Measurements from ENCODE around the gene DGCR8. TPM values are rescaled to one million over a fixed set of nuclear protein-coding genes. Genes with fewer than 3 reads are reported as not detected.
A peak's percentile ranks its signal among the peaks of the same experiment; 100 is the strongest.

DGCR8 gene
- total RNA-seq, 2 donors from 2014 or later: 37.0 to 66.7 TPM

GRCh38 chr22:20131597-20131858 is 51.5 kb downstream of the DGCR8 start, which contains the start of gene ZDHHC8:
Gene ZDHHC8, plus strand, starts transcription at chr22:20131804. Its CDS starts 144 bp downstream, at chr22:20131948.
- peak in 1 of 2 donors; percentile 22 for DNase-seq (ENCODE audit: low spot score in 2 of 2)
- Mint-ChIP-seq H3K27ac (no peak within 1 kb of the TSS), H3K36me3 (no peaks in the 10 kb centered on the region), H3K9me3 (no peaks in the 10 kb centered on the region)
- peak; percentile 42 to 62 for ATAC-seq

- Mint-ChIP-seq H3K9me3 (no peaks in the 10 kb centered on the region), H3K27ac (no peak overlapping the region), H3K36me3 (no peaks in the 10 kb centered on the region)
- ATAC-seq: peak; percentile 2 to 25
- peak in 1 of 2 donors; percentile 25 for DNase-seq (ENCODE audit: low spot score in 2 of 2)
Observed at GRCh38 chr22:20131859-20132685, 52.0 kb downstream of the DGCR8 start.

- no peak for DNase-seq (ENCODE audit: low spot score in 2 of 2)
- no peaks in the 10 kb centered on the region for H3K9me3 Mint-ChIP-seq
- H3K36me3 Mint-ChIP-seq: no peaks in the 10 kb centered on the region
- ATAC-seq: no peak
- H3K27ac Mint-ChIP-seq: peak overlapping the region in 1 of 2 donors; percentile 74
Observed at GRCh38 chr22:20132686-20133246, 52.7 kb downstream of the DGCR8 start.

GRCh38 chr22:20133930-20134549 is 54.0 kb downstream of the DGCR8 start:
- Mint-ChIP-seq H3K9me3 (no peaks in the 10 kb centered on the region), H3K36me3 (no peaks in the 10 kb centered on the region), H3K27ac (no peak overlapping the region)
- no peak for ATAC-seq
- no peak for DNase-seq (ENCODE audit: low spot score in 2 of 2)

GRCh38 chr22:20135265-20135664 is 55.2 kb downstream of the DGCR8 start:
- no peaks in the 10 kb centered on the region for H3K9me3 Mint-ChIP-seq
- H3K27ac Mint-ChIP-seq: peak overlapping the region in 1 of 2 donors; percentile 60
- H3K36me3 Mint-ChIP-seq: no peaks in the 10 kb centered on the region
- no peak for ATAC-seq
- DNase-seq (ENCODE audit: low spot score in 2 of 2): no peak

GRCh38 chr22:20135806-20136602 is 56.0 kb downstream of the DGCR8 start:
- H3K36me3 Mint-ChIP-seq: no peaks in the 10 kb centered on the region
- no peaks in the 10 kb centered on the region for H3K9me3 Mint-ChIP-seq
- H3K27ac Mint-ChIP-seq: no peak overlapping the region
- no peak for DNase-seq (ENCODE audit: low spot score in 2 of 2)
- ATAC-seq: no peak

GRCh38 chr22:20136603-20136873 is 56.5 kb downstream of the DGCR8 start:
- DNase-seq (ENCODE audit: low spot score in 2 of 2) (no peak), ATAC-seq (no peak)
- Mint-ChIP-seq H3K36me3 (no peaks in the 10 kb centered on the region), H3K9me3 (no peaks in the 10 kb centered on the region), H3K27ac (no peak overlapping the region)

- no peak for ATAC-seq
- no peak for DNase-seq (ENCODE audit: low spot score in 2 of 2)
- H3K27ac Mint-ChIP-seq: no peak overlapping the region
- H3K9me3 Mint-ChIP-seq: no peaks in the 10 kb centered on the region
- no peaks in the 10 kb centered on the region for H3K36me3 Mint-ChIP-seq
Observed at GRCh38 chr22:20137113-20137512, 57.1 kb downstream of the DGCR8 start.

- H3K27ac Mint-ChIP-seq: peak overlapping the region; percentile 13 to 50
Observed at GRCh38 chr22:20137671-20138416, 57.8 kb downstream of the DGCR8 start.

GRCh38 chr22:20138417-20138738 is 58.3 kb downstream of the DGCR8 start:
- H3K27ac Mint-ChIP-seq: peak overlapping the region; percentile 13 to 79
- no peaks in the 10 kb centered on the region for H3K36me3 Mint-ChIP-seq
- H3K9me3 Mint-ChIP-seq: no peaks in the 10 kb centered on the region
- ATAC-seq (no peak), DNase-seq (ENCODE audit: low spot score in 2 of 2) (no peak)

More at GRCh38 chr22:20137671-20138416, 57.8 kb downstream of the DGCR8 start:
- ATAC-seq (no peak), DNase-seq (ENCODE audit: low spot score in 2 of 2) (no peak)
- H3K9me3 Mint-ChIP-seq: no peaks in the 10 kb centered on the region
- H3K36me3 Mint-ChIP-seq: no peaks in the 10 kb centered on the region

- H3K27ac Mint-ChIP-seq: peak overlapping the region in 1 of 2 donors; percentile 12
Observed at GRCh38 chr22:20138868-20139267, 58.8 kb downstream of the DGCR8 start.

GRCh38 chr22:20139391-20140106 is 59.5 kb downstream of the DGCR8 start:
- no peaks in the 10 kb centered on the region for H3K9me3 Mint-ChIP-seq
- no peaks in the 10 kb centered on the region for H3K36me3 Mint-ChIP-seq
- ATAC-seq (no peak), DNase-seq (ENCODE audit: low spot score in 2 of 2) (no peak)
- H3K27ac Mint-ChIP-seq: peak overlapping the region in 1 of 2 donors; percentile 12

More at GRCh38 chr22:20138868-20139267, 58.8 kb downstream of the DGCR8 start:
- Mint-ChIP-seq H3K36me3 (no peaks in the 10 kb centered on the region), H3K9me3 (no peaks in the 10 kb centered on the region)
- ATAC-seq: no peak
- DNase-seq (ENCODE audit: low spot score in 2 of 2): no peak

- ATAC-seq: no peak
- no peak for DNase-seq (ENCODE audit: low spot score in 2 of 2)
- Mint-ChIP-seq H3K36me3 (no peaks in the 10 kb centered on the region), H3K9me3 (no peaks in the 10 kb centered on the region), H3K27ac (no peak overlapping the region)
Observed at GRCh38 chr22:20140107-20140445, 60.0 kb downstream of the DGCR8 start.

GRCh38 chr22:20140521-20140964 is 60.5 kb downstream of the DGCR8 start:
- H3K9me3 Mint-ChIP-seq: no peaks in the 10 kb centered on the region
- DNase-seq (ENCODE audit: low spot score in 2 of 2) (no peak), ATAC-seq (no peak)
- no peak overlapping the region for H3K27ac Mint-ChIP-seq
- no peaks in the 10 kb centered on the region for H3K36me3 Mint-ChIP-seq

GRCh38 chr22:20141186-20142077 is 61.4 kb downstream of the DGCR8 start:
- no peak for DNase-seq (ENCODE audit: low spot score in 2 of 2)
- no peak overlapping the region for H3K27ac Mint-ChIP-seq

More at GRCh38 chr22:20141186-20142077, 61.4 kb downstream of the DGCR8 start:
- no peak for ATAC-seq
- Mint-ChIP-seq H3K9me3 (no peaks in the 10 kb centered on the region), H3K36me3 (no peaks in the 10 kb centered on the region)
